Measurements from ENCODE around the gene CFAP54.

DNA sequence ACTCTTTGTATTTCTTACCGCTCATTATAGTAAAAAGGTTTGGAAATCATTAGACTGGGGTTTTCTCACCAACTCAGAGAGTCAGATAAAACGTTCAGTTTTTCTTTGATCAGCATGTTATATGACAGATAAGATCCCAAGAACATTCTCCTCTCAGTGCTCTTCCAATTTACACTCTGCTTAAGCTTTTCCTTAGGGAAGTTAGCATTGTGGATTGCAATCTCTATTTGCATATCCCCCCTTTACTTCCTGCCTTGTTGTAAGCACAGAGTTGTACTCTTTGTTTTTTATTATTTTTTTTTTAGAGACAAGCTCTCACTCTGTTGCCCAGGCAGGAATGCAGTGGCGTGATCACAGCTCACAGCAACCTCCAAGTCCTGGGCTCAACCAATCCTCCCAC, 11.4 kb upstream of the CFAP54 start:
- TF ChIP-seq GLIS3 (CRISPR knock-in tag; IDR thresholded peaks at IDR 0.05) (no peak), ESRRG (CRISPR knock-in tag; IDR thresholded peaks at IDR 0.05) (no peak), TOX (CRISPR knock-in tag; IDR thresholded peaks at IDR 0.05; ENCODE audit: borderline replicate concordance) (no peak), ZFP30 (CRISPR knock-in tag; IDR thresholded peaks at IDR 0.05) (no peak)
- TF ChIP-seq, protein P1, sequence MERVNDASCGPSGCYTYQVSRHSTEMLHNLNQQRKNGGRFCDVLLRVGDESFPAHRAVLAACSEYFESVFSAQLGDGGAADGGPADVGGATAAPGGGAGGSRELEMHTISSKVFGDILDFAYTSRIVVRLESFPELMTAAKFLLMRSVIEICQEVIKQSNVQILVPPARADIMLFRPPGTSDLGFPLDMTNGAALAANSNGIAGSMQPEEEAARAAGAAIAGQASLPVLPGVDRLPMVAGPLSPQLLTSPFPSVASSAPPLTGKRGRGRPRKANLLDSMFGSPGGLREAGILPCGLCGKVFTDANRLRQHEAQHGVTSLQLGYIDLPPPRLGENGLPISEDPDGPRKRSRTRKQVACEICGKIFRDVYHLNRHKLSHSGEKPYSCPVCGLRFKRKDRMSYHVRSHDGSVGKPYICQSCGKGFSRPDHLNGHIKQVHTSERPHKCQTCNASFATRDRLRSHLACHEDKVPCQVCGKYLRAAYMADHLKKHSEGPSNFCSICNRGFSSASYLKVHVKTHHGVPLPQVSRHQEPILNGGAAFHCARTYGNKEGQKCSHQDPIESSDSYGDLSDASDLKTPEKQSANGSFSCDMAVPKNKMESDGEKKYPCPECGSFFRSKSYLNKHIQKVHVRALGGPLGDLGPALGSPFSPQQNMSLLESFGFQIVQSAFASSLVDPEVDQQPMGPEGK (CRISPR knock-in tag; IDR thresholded peaks at IDR 0.05; ENCODE audit: borderline replicate concordance): no peak

Measured in SK-N-SH treated with all-trans-retinoic acid at 6 μM for 48 hours (cell line).